ENCODE data around the gene NCKAP5L. TPM values are rescaled to one million over a fixed set of nuclear protein-coding genes. Genes with fewer than 3 reads are reported as not detected.

The NCKAP5L gene
- total and polyA plus RNA-seq, 9 of the 15 experiments (the other 6 are each of a cell fraction or from before 2014, with no cell fraction given) = 0.01 to 14.4 (median 3.7) TPM

DNA sequence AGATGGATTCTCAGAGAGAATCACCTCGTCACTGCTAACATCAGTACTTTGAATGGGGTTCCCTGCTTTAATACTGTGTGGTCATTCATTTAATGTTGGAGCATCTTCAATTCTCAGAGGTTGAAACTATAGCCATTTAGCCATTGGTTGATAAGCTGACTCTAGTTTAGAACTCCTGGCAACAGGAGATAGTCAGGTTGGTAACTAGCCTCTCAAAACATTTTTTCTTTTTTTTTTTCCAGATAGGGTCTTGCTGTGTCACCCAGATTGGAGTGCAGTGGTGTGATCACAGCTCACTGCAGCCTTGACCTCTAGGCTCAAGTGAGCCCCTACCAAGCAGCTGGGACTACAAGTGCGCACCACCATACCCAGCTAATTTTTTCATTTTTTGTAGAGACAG, 3.5 kb upstream of the NCKAP5L start:
- BruUV-seq (replicated peaks) = no TSS peak
- H3K9me3 ChIP-seq (replicated peaks; ENCODE audit: control insufficient read depth, insufficient read depth, low read depth, low read length) = no peaks in the 10 kb centered on the region
- intact Hi-C loops (cut with micrococcal nuclease) = no loop called here
- peaks cover 5% of the 10 kb centered on the region; the same call in 1 of the 2 replicates for H4K20me1 ChIP-seq (replicated peaks; ENCODE audit: control insufficient read depth, insufficient read depth, low read length)
- H3K27me3 ChIP-seq (ENCODE audit: control insufficient read depth in 2 of 2, insufficient read depth in 2 of 2, low read length in 2 of 2) = no peaks in the 10 kb centered on the region
- no peaks in the 10 kb centered on the region for H3K9me1 ChIP-seq (ENCODE audit: control insufficient read depth, insufficient read depth, low read length)
- ChIA-PET POLR2A (interaction anchor here (0.9 to 1.7 kb wide), 6 partner anchors 10 to 90 kb away, joined by 3 to 9 read pairs (median 3); partner anchors contain the start of genes BCDIN3D and TMBIM6), CTCF (ENCODE audit: low intra/inter-chr PET ratio) (no interaction called here)
- no peak overlapping the region for H3K9ac ChIP-seq (ENCODE audit: insufficient read depth in 1 of 2, low read depth in 2 of 2, low read length in 2 of 2)
- H3K27ac ChIP-seq (ENCODE audit: extremely low read depth, low read depth, low read length) = no peak overlapping the region
- peaks cover 21 to 28% of the 10 kb centered on the region in 2 experiments for H3K4me1 ChIP-seq (replicated peaks in 1 of 2; ENCODE audit: control insufficient read depth in 2 of 2, insufficient read depth in 2 of 2, low read length in 2 of 2)
- DNase-seq (ENCODE audit: extremely low read depth in 1 of 4, low spot score in 3 of 4) = no peak
- H3K36me3 ChIP-seq (ENCODE audit: control insufficient read depth, insufficient read depth, low read length) = no peaks in the 10 kb centered on the region
- 68% methylated on average over 2 of the region's 2 CpGs for WGBS (ENCODE audit: insufficient coverage, low coverage, missing lambda C conversion rate)
- peaks cover 9% of the 10 kb centered on the region; the same call in 2 of the 3 replicates for H3K79me2 ChIP-seq (ENCODE audit: control insufficient read depth, insufficient read depth, low read length)
- H2AFZ ChIP-seq (ENCODE audit: low read depth, low read length) = no peak overlapping the region
- FAIRE-seq = no peak
- ATAC-seq = no peak
- in situ Hi-C loops (cut with MboI) = no loop called here
- no peak overlapping the region for H3K4me3 ChIP-seq
- no peak overlapping the region for H3K4me2 ChIP-seq (ENCODE audit: insufficient read depth, low read length)
- TF ChIP-seq, protein P1, sequence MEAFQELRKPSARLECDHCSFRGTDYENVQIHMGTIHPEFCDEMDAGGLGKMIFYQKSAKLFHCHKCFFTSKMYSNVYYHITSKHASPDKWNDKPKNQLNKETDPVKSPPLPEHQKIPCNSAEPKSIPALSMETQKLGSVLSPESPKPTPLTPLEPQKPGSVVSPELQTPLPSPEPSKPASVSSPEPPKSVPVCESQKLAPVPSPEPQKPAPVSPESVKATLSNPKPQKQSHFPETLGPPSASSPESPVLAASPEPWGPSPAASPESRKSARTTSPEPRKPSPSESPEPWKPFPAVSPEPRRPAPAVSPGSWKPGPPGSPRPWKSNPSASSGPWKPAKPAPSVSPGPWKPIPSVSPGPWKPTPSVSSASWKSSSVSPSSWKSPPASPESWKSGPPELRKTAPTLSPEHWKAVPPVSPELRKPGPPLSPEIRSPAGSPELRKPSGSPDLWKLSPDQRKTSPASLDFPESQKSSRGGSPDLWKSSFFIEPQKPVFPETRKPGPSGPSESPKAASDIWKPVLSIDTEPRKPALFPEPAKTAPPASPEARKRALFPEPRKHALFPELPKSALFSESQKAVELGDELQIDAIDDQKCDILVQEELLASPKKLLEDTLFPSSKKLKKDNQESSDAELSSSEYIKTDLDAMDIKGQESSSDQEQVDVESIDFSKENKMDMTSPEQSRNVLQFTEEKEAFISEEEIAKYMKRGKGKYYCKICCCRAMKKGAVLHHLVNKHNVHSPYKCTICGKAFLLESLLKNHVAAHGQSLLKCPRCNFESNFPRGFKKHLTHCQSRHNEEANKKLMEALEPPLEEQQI (IDR thresholded peaks at IDR 0.05) = no peak
- TF ChIP-seq RUNX1 (IDR thresholded peaks at IDR 0.05; ENCODE audit: low read depth) (no peak), ASH1L (IDR thresholded peaks at IDR 0.05; ENCODE audit: borderline replicate concordance, low read depth, partially characterized antibody) (no peak), SP1 (CRISPR knock-in tag; IDR thresholded peaks at IDR 0.05) (no peak), PYGO2 (tag; IDR thresholded peaks at IDR 0.05) (no peak), HDAC1 (IDR thresholded peaks at IDR 0.05) (no peak), RCOR1 (IDR thresholded peaks at IDR 0.05; ENCODE audit: borderline replicate concordance in 1 of 2, low read depth in 2 of 2, low read length in 2 of 2) (peak in 1 of 2 experiments; percentile 3; a peak in 1 of 4 replicates), PHF20 (IDR thresholded peaks at IDR 0.05; ENCODE audit: partially characterized antibody) (no peak), ZNF431 (CRISPR knock-in tag; IDR thresholded peaks at IDR 0.05) (no peak), SMAD2 (IDR thresholded peaks at IDR 0.05; ENCODE audit: low read depth, low read length) (no peak), FOXK2 (conservative IDR thresholded peaks at IDR 0.05 in 1 of 2, IDR thresholded peaks at IDR 0.05 in 1 of 2; ENCODE audit: low read depth in 2 of 2) (no peak), PPARD (CRISPR knock-in tag; IDR thresholded peaks at IDR 0.05) (no peak), SREBF2 (CRISPR knock-in tag; IDR thresholded peaks at IDR 0.05) (no peak), HNRNPK (IDR thresholded peaks at IDR 0.05; ENCODE audit: low read depth, low read length, poor library complexity, severe bottlenecking) (no peak), MECOM (CRISPR knock-in tag; IDR thresholded peaks at IDR 0.05) (no peak)

All from K562 (cell line).